ENCODE results near the gene HRH2.
"Not testable (repeated sequence)": the region's sequence is repeated elsewhere in the genome, so short reads cannot be mapped to it uniquely, and the experiment has no call there.

Gene HRH2

GRCh38 chr5:175740014-175740413 lies 82.1 kb downstream of the HRH2 start:
- no peak for DNase-seq (ENCODE audit: low read depth)

GRCh38 chr5:175741556-175741955 lies 83.7 kb downstream of the HRH2 start:
- DNase-seq (ENCODE audit: low read depth), result no peak

- DNase-seq (ENCODE audit: low read depth), result no peak
Measured at GRCh38 chr5:175742290-175742994, 84.6 kb downstream of the HRH2 start.

- DNase-seq (ENCODE audit: low read depth), result no peak
Measured at GRCh38 chr5:175743676-175744210, 85.9 kb downstream of the HRH2 start.

GRCh38 chr5:175745210-175745609 lies 87.3 kb downstream of the HRH2 start:
- DNase-seq (ENCODE audit: low read depth), result no peak

GRCh38 chr5:175746851-175747250 lies 89.0 kb downstream of the HRH2 start:
- no peak for DNase-seq (ENCODE audit: low read depth)

- no peak for DNase-seq (ENCODE audit: low read depth)
Measured at GRCh38 chr5:175747539-175748060, 89.7 kb downstream of the HRH2 start.

GRCh38 chr5:175748650-175749049 lies 90.8 kb downstream of the HRH2 start:
- no peak for DNase-seq (ENCODE audit: low read depth)

- DNase-seq (ENCODE audit: low read depth), result no peak
Measured at GRCh38 chr5:175749591-175749990, 91.7 kb downstream of the HRH2 start.

- no peak for DNase-seq (ENCODE audit: low read depth)
Measured at GRCh38 chr5:175750511-175750931, 92.7 kb downstream of the HRH2 start.

- DNase-seq (ENCODE audit: low read depth), result no peak
Measured at GRCh38 chr5:175751369-175751768, 93.5 kb downstream of the HRH2 start.

GRCh38 chr5:175752826-175753535 lies 95.1 kb downstream of the HRH2 start:
- DNase-seq (ENCODE audit: low read depth), result no peak

- no peak for DNase-seq (ENCODE audit: low read depth)
Measured at GRCh38 chr5:175753536-175754402, 95.9 kb downstream of the HRH2 start.

GRCh38 chr5:175759991-175760390 lies 102.1 kb downstream of the HRH2 start:
- DNase-seq (ENCODE audit: low read depth), result not testable (repeated sequence)
